Urinary bladder (tissue), 4 donors: ENCODE measurements around the gene ZNF14. TPM values are rescaled to one million over a fixed set of nuclear protein-coding genes. Genes with fewer than 3 reads are reported as not detected.

Source experiments
- DNase-seq: peaks from one replicate; pipeline ENCODE4 v3.0.0-alpha.2; 2015; ENCODE audit errors: extremely low spot score
- H3K27ac ChIP-seq: one replicate; pipeline ENCODE4 v1.5.1; 2013; ENCODE audit warnings: low read depth, mild to moderate bottlenecking, moderate library complexity
- H3K36me3 ChIP-seq: one replicate; pipeline ENCODE4 v1.6.1; 2013; ENCODE audit warnings: mild to moderate bottlenecking, moderate library complexity; ENCODE audit not compliant: insufficient read depth
- H3K4me1 ChIP-seq: one replicate; pipeline ENCODE4 v1.6.1; 2013; ENCODE audit warnings: mild to moderate bottlenecking, moderate library complexity; ENCODE audit not compliant: insufficient read depth
- H3K4me3 ChIP-seq: one replicate; pipeline ENCODE4 v1.5.1; 2013; ENCODE audit warnings: low read depth, low read length
- WGBS: extraction: QIAGEN DNeasy Blood & Tissue Kit; methylation state at CpG from one replicate; pipeline ENCODE4 v1.1.7; 2013; 5-methylcytosine and 5-hydroxymethylcytosine counted together
- polyA plus RNA-seq: library from polyadenylated mRNA; stranded (reverse); fragments of 200-250 nt; gene quantifications from one replicate; pipeline ENCODE4 v1.2.3, GENCODE V29; 2013
- small RNA-seq: library from RNA; depleted of rRNA; stranded (forward); fragments of <200 nt; gene quantifications from one replicate; pipeline ENCODE3, GENCODE V24; 2014
- total RNA-seq: library from RNA; depleted of rRNA; stranded (reverse); fragments of >200 nt; gene quantifications from one replicate; pipeline ENCODE4 v1.2.3, GENCODE V29; 2014
- donor health status: healthy with polysubstance abuse.
- donor health status: healthy.

Gene ZNF14
- total and polyA plus RNA-seq, 2 donors = 5.0 to 30.1 TPM

- WGBS = 75% methylated on average over 8 of the region's 8 CpGs
- Histone ChIP-seq H3K36me3 (peaks cover 2% of the 10 kb centered on the region), H3K4me1 (no peaks in the 10 kb centered on the region), H3K27ac (no peak overlapping the region), H3K4me3 (peak overlapping the region; percentile 81)
- DNase-seq = no peak
Measured at GRCh38 chr19:19662344-19662743, 70.6 kb downstream of the ZNF14 start.

GRCh38 chr19:19661675-19662251 is 71.1 kb downstream of the ZNF14 start:
- Histone ChIP-seq H3K36me3 (peaks cover 2% of the 10 kb centered on the region), H3K4me1 (no peaks in the 10 kb centered on the region), H3K27ac (no peak overlapping the region), H3K4me3 (no peak overlapping the region)
- 78% methylated on average over 18 of the region's 18 CpGs for WGBS
- no peak for DNase-seq

- Histone ChIP-seq H3K36me3 (peaks cover 2% of the 10 kb centered on the region), H3K27ac (no peak overlapping the region), H3K4me1 (no peaks in the 10 kb centered on the region), H3K4me3 (no peak overlapping the region)
- WGBS = 84% methylated on average over 10 of the region's 10 CpGs
- no peak for DNase-seq
Measured at GRCh38 chr19:19661141-19661674, 71.7 kb downstream of the ZNF14 start.

Small RNA genes within 50 kb of the gene (small RNA-seq; reads per million reads assigned to genes)
- not detected for gene AC011458.2
- not detected for gene AC011477.5

Other genes with a start within 250 kb of the ZNF14 start
- 0.85 TPM for gene TSSK6, start 217.6 kb downstream of the ZNF14 start, total RNA-seq
- gene TSSK6, start 217.6 kb downstream of the ZNF14 start, polyA plus RNA-seq = 1.8 TPM
- gene NDUFA13, start 216.9 kb downstream of the ZNF14 start, total RNA-seq = 74.7 TPM
- 318 TPM for gene NDUFA13, start 216.9 kb downstream of the ZNF14 start, polyA plus RNA-seq
- 1.8 TPM for gene YJEFN3, start 204.2 kb downstream of the ZNF14 start, total RNA-seq
- gene YJEFN3, start 204.2 kb downstream of the ZNF14 start, polyA plus RNA-seq = 4.6 TPM
- 0.32 TPM for gene CILP2, start 194.8 kb downstream of the ZNF14 start, total RNA-seq
- gene CILP2, start 194.8 kb downstream of the ZNF14 start, polyA plus RNA-seq = 0.32 TPM
- gene PBX4, start 114.4 kb downstream of the ZNF14 start, total RNA-seq = 3.9 TPM
- 2.1 TPM for gene PBX4, start 114.4 kb downstream of the ZNF14 start, polyA plus RNA-seq
- gene LPAR2, start 104.9 kb downstream of the ZNF14 start, total RNA-seq = 4.1 TPM
- 4.9 TPM for gene LPAR2, start 104.9 kb downstream of the ZNF14 start, polyA plus RNA-seq
- gene GMIP, start 89.5 kb downstream of the ZNF14 start, total RNA-seq = 3.6 TPM
- gene GMIP, start 89.5 kb downstream of the ZNF14 start, polyA plus RNA-seq = 6.2 TPM
- 27.7 TPM for gene ATP13A1, start 69.4 kb downstream of the ZNF14 start, total RNA-seq
- 35.5 TPM for gene ATP13A1, start 69.4 kb downstream of the ZNF14 start, polyA plus RNA-seq
- 9.5 TPM for gene ZNF101, start 64.3 kb downstream of the ZNF14 start, total RNA-seq
- 4.3 TPM for gene ZNF101, start 64.3 kb downstream of the ZNF14 start, polyA plus RNA-seq
- 71.4 TPM for gene ZNF506, start 88.6 kb upstream of the ZNF14 start, total RNA-seq
- gene ZNF506, start 88.6 kb upstream of the ZNF14 start, polyA plus RNA-seq = 8.8 TPM
- gene ZNF253, start 132.8 kb upstream of the ZNF14 start, total RNA-seq = 17.9 TPM
- 4.2 TPM for gene ZNF253, start 132.8 kb upstream of the ZNF14 start, polyA plus RNA-seq
- 23.1 TPM for gene ZNF93, start 167.8 kb upstream of the ZNF14 start, total RNA-seq
- gene ZNF93, start 167.8 kb upstream of the ZNF14 start, polyA plus RNA-seq = 5.8 TPM